NCI-H1694 treated with DMSO at 0.1 percent for 48 hours (cell line): Measurements from ENCODE around the gene PFN1.

Experiments
- DNase-seq: peaks from one replicate; lab custom pipeline; 2025; lab: John Stamatoyannopoulos, UW

Gene PFN1

GRCh38 chr17:4896332-4897197 is 51.8 kb downstream of the PFN1 start:
- no peak for DNase-seq

GRCh38 chr17:4895657-4896331 is 52.5 kb downstream of the PFN1 start:
- no peak for DNase-seq
